HEK293 (cell line): ENCODE measurements around the gene CC2D2A.

Experiments
- CTCF ChIA-PET: fragments of 350-600 bp; formaldehyde crosslinking; extraction: SDS; loops from one replicate; lab custom pipeline; 2021; ENCODE audit warnings: antibody characterized with exemption; lab: Yijun Ruan, JAX
- POLR2A ChIA-PET: fragments of 300-600 bp; formaldehyde crosslinking; extraction: SDS; loops from one replicate; lab custom pipeline; 2020; ENCODE audit warnings: antibody characterized with exemption, inconsistent platforms; lab: Yijun Ruan, JAX
- H3K27ac ChIP-seq: fragments of 200-500 bp; sonication (Bioruptor generic); 2 replicates; pipeline ENCODE4 v1.5.1; 2014; ENCODE audit warnings: low read depth, low read length, control low read depth, inconsistent platforms; ENCODE audit errors: extremely low read depth
- H3K36me3 ChIP-seq, 2 experiments: fragments of 200-500 bp in 1 of 2; sonication (Bioruptor generic) in 1 of 2; 1 replicate in 1 of 2; 2 replicates in 1 of 2; pipeline ENCODE4 v1.5.1; 2014 to 2017; ENCODE audit warnings: inconsistent platforms in 2 of 2, low read length in 2 of 2; ENCODE audit not compliant: control insufficient read depth in 2 of 2, insufficient read depth in 1 of 2
- H3K4me1 ChIP-seq: fragments of 200-500 bp; sonication (Bioruptor generic); 2 replicates; pipeline ENCODE4 v1.5.1; 2014; ENCODE audit warnings: mild to moderate bottlenecking, low read length, inconsistent platforms; ENCODE audit not compliant: control insufficient read depth, insufficient read depth
- H3K4me3 ChIP-seq: 2 replicates; pipeline ENCODE4 v1.5.1; 2011; ENCODE audit warnings: low read depth, mild to moderate bottlenecking, control low read depth, low read length, moderate library complexity
- H3K9me3 ChIP-seq: fragments of 200-500 bp; sonication (Bioruptor generic); 2 replicates; pipeline ENCODE4 v1.5.1; 2014; ENCODE audit warnings: low read depth, low read length, inconsistent platforms; ENCODE audit not compliant: control insufficient read depth, insufficient read depth
- BCL11A ChIP-seq: fragments of 450-650 bp; formaldehyde crosslinking; IDR thresholded peaks from 2 replicates; pipeline ENCODE4 v1.5.1; 2016; ENCODE audit warnings: low read depth, missing biosample characterization, missing genetic modification characterization
- BCL11B ChIP-seq: fragments of 450-650 bp; formaldehyde crosslinking; IDR thresholded peaks from 2 replicates; pipeline ENCODE4 v1.5.1; 2016; ENCODE audit warnings: low read depth, missing biosample characterization, missing genetic modification characterization
- BCL6B ChIP-seq: fragments of 450-650 bp; formaldehyde crosslinking; IDR thresholded peaks from 2 replicates; pipeline ENCODE4 v1.5.1; 2017; ENCODE audit warnings: missing biosample characterization, missing genetic modification characterization
- CTCF ChIP-seq: fragments of 450-650 bp; formaldehyde crosslinking; IDR thresholded peaks from 2 replicates; pipeline ENCODE4 v1.5.1; 2016; ENCODE audit warnings: missing biosample characterization, missing genetic modification characterization
- EGR2 ChIP-seq: fragments of 450-650 bp; formaldehyde crosslinking; IDR thresholded peaks from 2 replicates; pipeline ENCODE4 v1.5.1; 2016; ENCODE audit warnings: low read depth, missing biosample characterization, missing genetic modification characterization
- GLIS2 ChIP-seq: fragments of 450-650 bp; formaldehyde crosslinking; IDR thresholded peaks from 2 replicates; pipeline ENCODE4 v1.5.1; 2016; ENCODE audit warnings: missing biosample characterization, missing genetic modification characterization
- HOXD13 ChIP-seq: sonication (generic); formaldehyde crosslinking; IDR thresholded peaks from 2 replicates; pipeline ENCODE4 v1.8.0; 2022; ENCODE audit warnings: missing genetic modification reagents, borderline replicate concordance
- ZFP3 ChIP-seq: fragments of 450-650 bp; formaldehyde crosslinking; IDR thresholded peaks from 2 replicates; pipeline ENCODE4 v1.5.1; 2016; ENCODE audit warnings: low read depth, missing biosample characterization, missing genetic modification characterization
- ZNF138 ChIP-seq: fragments of 450-650 bp; formaldehyde crosslinking; IDR thresholded peaks from 2 replicates; pipeline ENCODE4 v1.5.1; 2016; ENCODE audit warnings: missing biosample characterization, missing genetic modification characterization, borderline replicate concordance
- ZNF140 ChIP-seq: fragments of 450-650 bp; formaldehyde crosslinking; IDR thresholded peaks from 2 replicates; pipeline ENCODE4 v1.5.1; 2016; ENCODE audit warnings: missing biosample characterization, missing genetic modification characterization
- ZNF169 ChIP-seq: fragments of 450-650 bp; formaldehyde crosslinking; IDR thresholded peaks from 2 replicates; pipeline ENCODE4 v1.5.1; 2016; ENCODE audit warnings: missing biosample characterization, missing genetic modification characterization
- ZNF175 ChIP-seq: fragments of 450-650 bp; formaldehyde crosslinking; IDR thresholded peaks from 2 replicates; pipeline ENCODE4 v1.5.1; 2016; ENCODE audit warnings: missing biosample characterization, missing genetic modification characterization
- ZNF221 ChIP-seq: fragments of 450-650 bp; formaldehyde crosslinking; IDR thresholded peaks from 2 replicates; pipeline ENCODE4 v1.5.1; 2017; ENCODE audit warnings: missing biosample characterization, missing genetic modification characterization, borderline replicate concordance
- ZNF302 ChIP-seq: fragments of 450-650 bp; formaldehyde crosslinking; IDR thresholded peaks from 2 replicates; pipeline ENCODE4 v1.5.1; 2016; ENCODE audit warnings: missing biosample characterization, missing genetic modification characterization, low read depth
- ZNF311 ChIP-seq: fragments of 450-650 bp; formaldehyde crosslinking; IDR thresholded peaks from 2 replicates; pipeline ENCODE4 v1.5.1; 2017; ENCODE audit warnings: missing biosample characterization, missing genetic modification characterization, borderline replicate concordance
- ZNF335 ChIP-seq: fragments of 450-650 bp; formaldehyde crosslinking; conservative IDR thresholded peaks from 2 replicates; pipeline ENCODE4 v1.5.1; 2016; ENCODE audit warnings: missing biosample characterization, missing genetic modification characterization
- ZNF488 ChIP-seq: fragments of 450-650 bp; formaldehyde crosslinking; IDR thresholded peaks from 2 replicates; pipeline ENCODE4 v1.5.1; 2016; ENCODE audit warnings: missing biosample characterization, missing genetic modification characterization
- ZNF510 ChIP-seq: fragments of 450-650 bp; formaldehyde crosslinking; IDR thresholded peaks from 2 replicates; pipeline ENCODE4 v1.5.1; 2018; ENCODE audit warnings: mild to moderate bottlenecking, missing genetic modification characterization, missing biosample characterization; ENCODE audit not compliant: insufficient replicate concordance
- ZNF514 ChIP-seq: fragments of 450-650 bp; formaldehyde crosslinking; IDR thresholded peaks from 2 replicates; pipeline ENCODE4 v1.5.1; 2016; ENCODE audit warnings: missing biosample characterization, missing genetic modification characterization
- ZNF571 ChIP-seq: fragments of 450-650 bp; formaldehyde crosslinking; IDR thresholded peaks from 2 replicates; pipeline ENCODE4 v1.5.0; 2017; ENCODE audit warnings: missing biosample characterization, missing genetic modification characterization
- ZNF621 ChIP-seq: fragments of 450-650 bp; formaldehyde crosslinking; IDR thresholded peaks from 2 replicates; pipeline ENCODE4 v1.5.1; 2017; ENCODE audit warnings: missing biosample characterization, missing genetic modification characterization
- ZNF645 ChIP-seq: fragments of 450-650 bp; formaldehyde crosslinking; IDR thresholded peaks from 2 replicates; pipeline ENCODE4; 2016; ENCODE audit warnings: missing biosample characterization, missing genetic modification characterization
- ZXDB ChIP-seq: fragments of 450-650 bp; formaldehyde crosslinking; IDR thresholded peaks from 2 replicates; pipeline ENCODE4 v1.5.1; 2016; ENCODE audit warnings: missing biosample characterization, missing genetic modification characterization
- TF ChIP-seq, protein P1 (sequence below): fragments of 450-650 bp; IDR thresholded peaks from 2 replicates; pipeline ENCODE4 v1.5.1; 2018; ENCODE audit warnings: missing biosample characterization, missing genetic modification characterization

Gene CC2D2A

GRCh38 chr4:15552557-15553362 lies 83.1 kb downstream of the CC2D2A start:
- POLR2A ChIA-PET: no interaction called here
- Histone ChIP-seq H3K4me1 (no peaks in the 10 kb centered on the region), H3K9me3 (no peaks in the 10 kb centered on the region), H3K27ac (no peak overlapping the region), H3K36me3 (peaks cover 0 to 7% of the 10 kb centered on the region in 2 experiments; a peak in 1 of 3 replicates), H3K4me3 (no peak overlapping the region)
- CTCF ChIA-PET: no interaction called here
- TF ChIP-seq ZNF571 (tag by site-specific recombination) (no peak), ZNF302 (tag by site-specific recombination) (no peak), ZNF221 (tag by site-specific recombination) (no peak), CTCF (tag by site-specific recombination) (no peak), GLIS2 (no peak), ZNF514 (no peak), ZNF621 (no peak), ZNF335 (tag by site-specific recombination) (no peak), ZNF645 (no peak), ZNF138 (tag by site-specific recombination) (no peak), EGR2 (tag by site-specific recombination) (no peak), ZNF510 (tag by site-specific recombination) (no peak), ZNF140 (tag by site-specific recombination) (no peak), BCL11A (tag by site-specific recombination) (no peak), ZNF169 (tag by site-specific recombination) (no peak), ZNF175 (tag by site-specific recombination) (no peak), ZFP3 (no peak), ZXDB (tag by site-specific recombination) (no peak)
- TF ChIP-seq, all 188 proteins: peak for 0

- TF ChIP-seq, protein P1, sequence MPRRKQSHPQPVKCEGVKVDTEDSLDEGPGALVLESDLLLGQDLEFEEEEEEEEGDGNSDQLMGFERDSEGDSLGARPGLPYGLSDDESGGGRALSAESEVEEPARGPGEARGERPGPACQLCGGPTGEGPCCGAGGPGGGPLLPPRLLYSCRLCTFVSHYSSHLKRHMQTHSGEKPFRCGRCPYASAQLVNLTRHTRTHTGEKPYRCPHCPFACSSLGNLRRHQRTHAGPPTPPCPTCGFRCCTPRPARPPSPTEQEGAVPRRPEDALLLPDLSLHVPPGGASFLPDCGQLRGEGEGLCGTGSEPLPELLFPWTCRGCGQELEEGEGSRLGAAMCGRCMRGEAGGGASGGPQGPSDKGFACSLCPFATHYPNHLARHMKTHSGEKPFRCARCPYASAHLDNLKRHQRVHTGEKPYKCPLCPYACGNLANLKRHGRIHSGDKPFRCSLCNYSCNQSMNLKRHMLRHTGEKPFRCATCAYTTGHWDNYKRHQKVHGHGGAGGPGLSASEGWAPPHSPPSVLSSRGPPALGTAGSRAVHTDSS (tag by site-specific recombination): no peak
- TF ChIP-seq BCL6B (tag by site-specific recombination) (no peak), ZFP3 (no peak), HOXD13 (CRISPR knock-in tag) (no peak), ZNF311 (tag by site-specific recombination) (no peak), ZNF488 (tag by site-specific recombination) (no peak), BCL11B (tag by site-specific recombination) (no peak)
- ChIA-PET CTCF (no interaction called here), POLR2A (no interaction called here)
- Histone ChIP-seq H3K27ac (no peak overlapping the region), H3K36me3 (peaks cover 0 to 10% of the 10 kb centered on the region in 2 experiments; a peak in 1 of 3 replicates), H3K4me3 (no peak overlapping the region), H3K9me3 (no peaks in the 10 kb centered on the region), H3K4me1 (no peaks in the 10 kb centered on the region)
Observed at GRCh38 chr4:15556511-15557092, 86.9 kb downstream of the CC2D2A start.
